HCT116 (cell line): ENCODE results near the gene SYP. TPM values are rescaled to one million over a fixed set of nuclear protein-coding genes. Genes with fewer than 3 reads are reported as not detected.

ENCODE experiments used
- ATAC-seq: fragments of 200-7000 bp; cut with Tn5 transposase; 2 replicates; pipeline ENCODE4 v1.9.1; 2020; ENCODE audit warnings: mild to moderate bottlenecking, moderate library complexity
- BruUV-seq: library from RNA; stranded (reverse); fragments of 400-500 nt; replicated peaks from 2 replicates; lab custom pipeline; 2021; lab: Mats Ljungman, UMichigan
- CTCF ChIA-PET: fragments of 300-600 bp; sonication (Branson Sonifier 250); formaldehyde crosslinking; loops from one replicate; lab custom pipeline; 2021; ENCODE audit warnings: antibody characterized with exemption; lab: Charles Lee
- POLR2A ChIA-PET: fragments of 300-600, 350-600 bp; sonication (Branson Sonifier 250); formaldehyde crosslinking; loops from one replicate; lab custom pipeline; 2021; ENCODE audit warnings: antibody characterized with exemption; lab: Charles Lee
- RAD21 ChIA-PET, 2 experiments: fragments of 300-600 bp; sonication (Branson Sonifier 250); formaldehyde crosslinking; loops; one replicate each; lab custom pipeline; 2023; ENCODE audit warnings: low total read pairs in 2 of 2; ENCODE audit not compliant: uncharacterized antibody in 2 of 2, unreplicated experiment in 2 of 2, low non-redundant PET in 1 of 2; lab: Charles Lee
- DNase-seq: peaks from one replicate; pipeline ENCODE4 v3.0.0-alpha.2; 2010; ENCODE audit warnings: low read depth, low spot score
- H2AFZ ChIP-seq: fragments of 200-600 bp; shearing (Covaris generic), sonication (generic); 2 replicates; pipeline ENCODE4 v1.6.1; 2017; ENCODE audit warnings: low read depth, mixed run types, mixed read lengths, antibody characterized with exemption, low read length; ENCODE audit not compliant: poor library complexity, severe bottlenecking
- H3K27ac ChIP-seq: 2 replicates; pipeline ENCODE4 v1.5.1; 2012; ENCODE audit warnings: low read depth, low read length
- H3K27me3 ChIP-seq: fragments of 200-600 bp; sonication (generic); 2 replicates; pipeline ENCODE4 v1.6.1; 2016; ENCODE audit warnings: mixed run types, low read length, mixed read lengths; ENCODE audit not compliant: insufficient read depth
- H3K36me3 ChIP-seq, 2 experiments: fragments of 200-500 bp in 1 of 2; fragments of 200-600 bp in 1 of 2; sonication (Bioruptor generic) in 1 of 2; sonication (generic) in 1 of 2; 2 replicates each; pipeline versions ENCODE4 v1.5.1 to v1.6.1; 2014 to 2016; ENCODE audit warnings: low read length in 2 of 2, inconsistent platforms in 1 of 2, mixed read lengths in 1 of 2, mixed run types in 1 of 2; ENCODE audit not compliant: insufficient read depth in 2 of 2, control insufficient read depth in 1 of 2
- H3K4me1 ChIP-seq, 2 experiments: fragments of 200-600 bp in 1 of 2; sonication (generic) in 1 of 2; 2 replicates each; pipeline versions ENCODE4 v1.5.1 to v1.6.1; 2012 to 2017; ENCODE audit warnings: low read length in 2 of 2, inconsistent platforms in 1 of 2, mild to moderate bottlenecking in 1 of 2, mixed read lengths in 1 of 2, mixed run types in 1 of 2, moderate library complexity in 1 of 2; ENCODE audit not compliant: insufficient read depth in 2 of 2, control insufficient read depth in 1 of 2
- H3K4me2 ChIP-seq: fragments of 200-600 bp; sonication (generic); 2 replicates; pipeline ENCODE4 v1.6.1; 2017; ENCODE audit warnings: mixed run types, low read length, mixed read lengths
- H3K4me3 ChIP-seq, 2 experiments: fragments of 200-600 bp in 1 of 2; sonication (generic) in 1 of 2; replicated peaks in 1 of 2; 2 replicates each; pipeline ENCODE4 v1.5.1; 2011 to 2016; ENCODE audit warnings: low read length in 2 of 2, control low read depth in 1 of 2, low read depth in 1 of 2, mild to moderate bottlenecking in 1 of 2, mixed read lengths in 1 of 2, mixed run types in 1 of 2
- H3K79me2 ChIP-seq: fragments of 200-600 bp; sonication (generic); 2 replicates; pipeline ENCODE4 v1.6.1; 2017; ENCODE audit warnings: mild to moderate bottlenecking, mixed run types, low read length, moderate library complexity, mixed read lengths; ENCODE audit not compliant: insufficient read depth
- H3K9ac ChIP-seq: fragments of 200-600 bp; sonication (generic); 2 replicates; pipeline ENCODE4 v1.6.1; 2016; ENCODE audit warnings: low read length, mixed read lengths
- H3K9me2 ChIP-seq: fragments of 200-600 bp; sonication (generic), shearing (Covaris generic); 2 replicates; pipeline ENCODE4 v1.6.1; 2017; ENCODE audit warnings: mixed run types, mild to moderate bottlenecking, moderate library complexity; ENCODE audit not compliant: insufficient read depth
- H3K9me3 ChIP-seq, 2 experiments: fragments of 200-500 bp in 1 of 2; fragments of 200-600 bp in 1 of 2; sonication (Bioruptor generic) in 1 of 2; sonication (generic) in 1 of 2; 2 replicates each; pipeline ENCODE4 v1.6.1; 2014 to 2017; ENCODE audit warnings: low read length in 2 of 2, mixed read lengths in 2 of 2, inconsistent platforms in 1 of 2, low read depth in 1 of 2, mild to moderate bottlenecking in 1 of 2, mixed run types in 1 of 2, moderate library complexity in 1 of 2; ENCODE audit not compliant: control insufficient read depth in 1 of 2, insufficient read depth in 1 of 2
- H4K20me1 ChIP-seq: fragments of 200-600 bp; sonication (generic), shearing (Covaris generic); 2 replicates; pipeline ENCODE4 v1.6.1; 2017; ENCODE audit warnings: mixed run types, mild to moderate bottlenecking, moderate library complexity; ENCODE audit not compliant: insufficient read depth
- CBX3 ChIP-seq: IDR thresholded peaks from 2 replicates; pipeline ENCODE4 v1.6.1; 2012; ENCODE audit warnings: low read depth
- CEBPB ChIP-seq: IDR thresholded peaks from 2 replicates; pipeline ENCODE4 v1.6.1; 2012; ENCODE audit warnings: low read depth
- ELF1 ChIP-seq: IDR thresholded peaks from 2 replicates; pipeline ENCODE4 v1.6.1; 2012; ENCODE audit warnings: low read depth, borderline replicate concordance
- EZH2 ChIP-seq: fragments of 200-600 bp; sonication (generic); IDR thresholded peaks from 2 replicates; pipeline ENCODE4 v1.6.1; 2017; ENCODE audit warnings: antibody characterized with exemption, mixed run types
- EZH2phosphoT487 ChIP-seq: fragments of 200-600 bp; IDR thresholded peaks from 2 replicates; pipeline ENCODE4 v1.6.1; 2018; ENCODE audit warnings: antibody characterized with exemption, borderline replicate concordance
- POLR2AphosphoS5 ChIP-seq: IDR thresholded peaks from 2 replicates; pipeline ENCODE4 v1.6.1; 2011; ENCODE audit warnings: mild to moderate bottlenecking, low read depth, low read length, moderate library complexity
- RAD21 ChIP-seq: IDR thresholded peaks from 2 replicates; pipeline ENCODE4 v1.6.1; 2012; ENCODE audit warnings: low read depth, mild to moderate bottlenecking
- SIN3A ChIP-seq: IDR thresholded peaks from 2 replicates; pipeline ENCODE4 v1.6.1; 2012; ENCODE audit warnings: low read depth
- SP1 ChIP-seq: IDR thresholded peaks from 2 replicates; pipeline ENCODE4 v1.6.1; 2012; ENCODE audit warnings: low read depth
- TCF7L2 ChIP-seq: IDR thresholded peaks from 2 replicates; pipeline ENCODE4 v1.7.0; 2011; ENCODE audit warnings: borderline replicate concordance, inconsistent platforms; ENCODE audit not compliant: insufficient read depth, insufficient read length; ENCODE audit errors: extremely low read depth
- YY1 ChIP-seq: IDR thresholded peaks from 2 replicates; pipeline ENCODE4 v1.6.1; 2011; ENCODE audit warnings: low read length, low read depth, moderate library complexity, mild to moderate bottlenecking; ENCODE audit not compliant: insufficient replicate concordance; ENCODE audit errors: extremely low read depth
- ZFX ChIP-seq: fragments of 450-650 bp; IDR thresholded peaks from 2 replicates; pipeline ENCODE4 v1.6.1; 2017
- ZNF274 ChIP-seq: fragments of 200-500 bp; sonication (Bioruptor generic); IDR thresholded peaks from 2 replicates; pipeline ENCODE4 v1.6.1; 2014; ENCODE audit warnings: mild to moderate bottlenecking, low read depth, low read length, inconsistent platforms
- intact Hi-C: fragments of 100-400 bp; cut with micrococcal nuclease; formaldehyde crosslinking; loops from 2 replicates; pipeline ENCODE4 v1.10.0; 2022
- total RNA-seq: library from RNA; stranded (reverse); gene quantifications from one replicate; pipeline ENCODE4 v1.2.1, GENCODE V29; 2021; ENCODE audit not compliant: unreplicated experiment
- TF ChIP-seq, protein P1 (sequence below): IDR thresholded peaks from 2 replicates; pipeline ENCODE4 v1.6.1; 2012; ENCODE audit warnings: low read depth
- TF ChIP-seq, protein P2 (sequence below), 3 experiments: fragments of 200-600 bp in 1 of 3; sonication (generic) in 1 of 3; IDR thresholded peaks in 2 of 3; conservative IDR thresholded peaks in 1 of 3; 2 replicates each; pipeline ENCODE4 v1.5.1; 2012 to 2017; ENCODE audit warnings: low read depth in 2 of 3, low read length in 2 of 3, antibody characterized with exemption in 1 of 3, borderline replicate concordance in 1 of 3, control low read depth in 1 of 3, mild to moderate bottlenecking in 1 of 3, mixed read lengths in 1 of 3, mixed run types in 1 of 3, moderate library complexity in 1 of 3; ENCODE audit not compliant: insufficient read depth in 1 of 3

Gene SYP
- total RNA-seq, 1 experiment from 2014 or later: 1.2 TPM

DNA sequence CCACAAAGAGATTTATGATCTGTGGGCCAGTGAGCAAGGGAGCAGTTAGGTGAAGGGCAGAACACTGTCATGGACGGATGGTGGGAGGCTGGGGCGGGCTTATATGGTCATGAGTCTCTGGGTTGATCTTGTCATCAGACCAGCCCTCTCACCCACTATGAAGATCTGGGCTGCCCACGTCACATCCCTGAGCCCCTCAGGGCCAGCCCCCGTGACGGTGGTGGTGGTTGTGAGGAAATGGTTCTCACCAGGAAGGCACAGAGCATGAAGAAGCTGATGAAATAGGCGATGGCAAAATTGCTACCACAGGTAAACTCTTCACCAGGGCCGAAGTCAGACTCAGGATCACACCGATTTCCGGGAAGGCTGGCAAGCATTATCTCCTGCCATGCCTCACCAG lies 11.1 kb upstream of the SYP start:
- intact Hi-C loops: no loop called here
- Histone ChIP-seq H3K79me2 (no peaks in the 10 kb centered on the region), H3K36me3 (no peaks in the 10 kb centered on the region), H3K27me3 (no peaks in the 10 kb centered on the region), H3K4me2 (no peak overlapping the region), H3K9me2 (no peaks in the 10 kb centered on the region), H3K9ac (no peak overlapping the region), H3K27ac (no peak overlapping the region), H2AFZ (no peak overlapping the region), H3K4me3 (no peak overlapping the region), H3K9me3 (no peaks in the 10 kb centered on the region), H3K4me1 (no peaks in the 10 kb centered on the region), H4K20me1 (no peaks in the 10 kb centered on the region)
- RAD21 ChIA-PET: no interaction called here
- CTCF ChIA-PET: no interaction called here
- ATAC-seq (no peak), DNase-seq (no peak)
- TF ChIP-seq YY1 (no peak), RAD21 (no peak), CEBPB (no peak), TCF7L2 (no peak), ELF1 (no peak), POLR2AphosphoS5 (no peak), SIN3A (no peak), EZH2 (no peak), ZNF274 (no peak), CBX3 (no peak), EZH2phosphoT487 (no peak), SP1 (no peak), ZFX (no peak)
- TF ChIP-seq, protein P1, sequence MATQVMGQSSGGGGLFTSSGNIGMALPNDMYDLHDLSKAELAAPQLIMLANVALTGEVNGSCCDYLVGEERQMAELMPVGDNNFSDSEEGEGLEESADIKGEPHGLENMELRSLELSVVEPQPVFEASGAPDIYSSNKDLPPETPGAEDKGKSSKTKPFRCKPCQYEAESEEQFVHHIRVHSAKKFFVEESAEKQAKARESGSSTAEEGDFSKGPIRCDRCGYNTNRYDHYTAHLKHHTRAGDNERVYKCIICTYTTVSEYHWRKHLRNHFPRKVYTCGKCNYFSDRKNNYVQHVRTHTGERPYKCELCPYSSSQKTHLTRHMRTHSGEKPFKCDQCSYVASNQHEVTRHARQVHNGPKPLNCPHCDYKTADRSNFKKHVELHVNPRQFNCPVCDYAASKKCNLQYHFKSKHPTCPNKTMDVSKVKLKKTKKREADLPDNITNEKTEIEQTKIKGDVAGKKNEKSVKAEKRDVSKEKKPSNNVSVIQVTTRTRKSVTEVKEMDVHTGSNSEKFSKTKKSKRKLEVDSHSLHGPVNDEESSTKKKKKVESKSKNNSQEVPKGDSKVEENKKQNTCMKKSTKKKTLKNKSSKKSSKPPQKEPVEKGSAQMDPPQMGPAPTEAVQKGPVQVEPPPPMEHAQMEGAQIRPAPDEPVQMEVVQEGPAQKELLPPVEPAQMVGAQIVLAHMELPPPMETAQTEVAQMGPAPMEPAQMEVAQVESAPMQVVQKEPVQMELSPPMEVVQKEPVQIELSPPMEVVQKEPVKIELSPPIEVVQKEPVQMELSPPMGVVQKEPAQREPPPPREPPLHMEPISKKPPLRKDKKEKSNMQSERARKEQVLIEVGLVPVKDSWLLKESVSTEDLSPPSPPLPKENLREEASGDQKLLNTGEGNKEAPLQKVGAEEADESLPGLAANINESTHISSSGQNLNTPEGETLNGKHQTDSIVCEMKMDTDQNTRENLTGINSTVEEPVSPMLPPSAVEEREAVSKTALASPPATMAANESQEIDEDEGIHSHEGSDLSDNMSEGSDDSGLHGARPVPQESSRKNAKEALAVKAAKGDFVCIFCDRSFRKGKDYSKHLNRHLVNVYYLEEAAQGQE: no peak
- TF ChIP-seq, protein P2, sequence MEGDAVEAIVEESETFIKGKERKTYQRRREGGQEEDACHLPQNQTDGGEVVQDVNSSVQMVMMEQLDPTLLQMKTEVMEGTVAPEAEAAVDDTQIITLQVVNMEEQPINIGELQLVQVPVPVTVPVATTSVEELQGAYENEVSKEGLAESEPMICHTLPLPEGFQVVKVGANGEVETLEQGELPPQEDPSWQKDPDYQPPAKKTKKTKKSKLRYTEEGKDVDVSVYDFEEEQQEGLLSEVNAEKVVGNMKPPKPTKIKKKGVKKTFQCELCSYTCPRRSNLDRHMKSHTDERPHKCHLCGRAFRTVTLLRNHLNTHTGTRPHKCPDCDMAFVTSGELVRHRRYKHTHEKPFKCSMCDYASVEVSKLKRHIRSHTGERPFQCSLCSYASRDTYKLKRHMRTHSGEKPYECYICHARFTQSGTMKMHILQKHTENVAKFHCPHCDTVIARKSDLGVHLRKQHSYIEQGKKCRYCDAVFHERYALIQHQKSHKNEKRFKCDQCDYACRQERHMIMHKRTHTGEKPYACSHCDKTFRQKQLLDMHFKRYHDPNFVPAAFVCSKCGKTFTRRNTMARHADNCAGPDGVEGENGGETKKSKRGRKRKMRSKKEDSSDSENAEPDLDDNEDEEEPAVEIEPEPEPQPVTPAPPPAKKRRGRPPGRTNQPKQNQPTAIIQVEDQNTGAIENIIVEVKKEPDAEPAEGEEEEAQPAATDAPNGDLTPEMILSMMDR (IDR thresholded peaks at IDR 0.05 in 2 of 3, conservative IDR thresholded peaks at IDR 0.05 in 1 of 3; ENCODE audit: borderline replicate concordance in 1 of 3, insufficient read depth in 1 of 3, low read depth in 2 of 3, low read length in 2 of 3): no peak
- POLR2A ChIA-PET: no interaction called here
- BruUV-seq: no TSS peak
